ENCODE measurements around the gene SOX5.

Gene SOX5

DNA sequence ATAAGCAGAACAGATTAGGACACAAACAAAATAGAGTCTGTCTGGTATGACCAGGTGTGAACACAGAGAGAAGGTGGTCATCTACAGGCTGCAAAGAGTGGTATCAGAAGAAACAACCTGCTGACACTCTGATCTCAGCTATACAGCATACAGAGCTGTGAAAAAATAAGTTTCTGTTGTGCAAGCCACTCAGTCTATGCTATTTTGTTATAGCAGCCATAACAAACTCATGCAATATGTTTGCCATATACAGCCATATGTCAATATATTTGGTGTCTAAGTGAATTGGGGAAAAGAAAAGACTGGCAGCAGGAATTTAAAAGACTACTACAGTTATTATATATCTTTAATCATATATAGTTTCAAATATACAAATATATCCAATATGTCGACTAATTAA, 300.9 kb downstream of the SOX5 start:
- DNase-seq: no peak
- Histone ChIP-seq H4K20me1 (ENCODE audit: insufficient read depth, low read length) (no peaks in the 10 kb centered on the region), H3K9ac (ENCODE audit: low read length) (no peak overlapping the region), H3K4me3 (ENCODE audit: low read length) (no peak overlapping the region), H3K9me2 (replicated peaks; ENCODE audit: insufficient read depth, low read length) (no peaks in the 10 kb centered on the region), H3K4me2 (ENCODE audit: low read depth, low read length) (no peak overlapping the region), H3K36me3 (replicated peaks; ENCODE audit: insufficient read depth, low read length) (no peaks in the 10 kb centered on the region), H3K79me2 (ENCODE audit: low read length) (no peaks in the 10 kb centered on the region), H3K4me1 (ENCODE audit: low read length) (no peaks in the 10 kb centered on the region), H2AFZ (ENCODE audit: low read length) (no peak overlapping the region), H3K27ac (ENCODE audit: low read length) (no peak overlapping the region), H3K9me3 (replicated peaks; ENCODE audit: insufficient read depth, low read length) (no peaks in the 10 kb centered on the region), H3K27me3 (replicated peaks; ENCODE audit: insufficient read depth, low read length) (no peaks in the 10 kb centered on the region), H3F3A (ENCODE audit: insufficient read depth, low read length) (no peaks in the 10 kb centered on the region)
- no peak for TF ChIP-seq EZH2phosphoT487 (IDR thresholded peaks at IDR 0.05; ENCODE audit: low read length)
- no peak for TF ChIP-seq EZH2 (optimal IDR thresholded peaks at IDR 0.05; ENCODE audit: low read depth, low read length)
- TF ChIP-seq, protein P1, sequence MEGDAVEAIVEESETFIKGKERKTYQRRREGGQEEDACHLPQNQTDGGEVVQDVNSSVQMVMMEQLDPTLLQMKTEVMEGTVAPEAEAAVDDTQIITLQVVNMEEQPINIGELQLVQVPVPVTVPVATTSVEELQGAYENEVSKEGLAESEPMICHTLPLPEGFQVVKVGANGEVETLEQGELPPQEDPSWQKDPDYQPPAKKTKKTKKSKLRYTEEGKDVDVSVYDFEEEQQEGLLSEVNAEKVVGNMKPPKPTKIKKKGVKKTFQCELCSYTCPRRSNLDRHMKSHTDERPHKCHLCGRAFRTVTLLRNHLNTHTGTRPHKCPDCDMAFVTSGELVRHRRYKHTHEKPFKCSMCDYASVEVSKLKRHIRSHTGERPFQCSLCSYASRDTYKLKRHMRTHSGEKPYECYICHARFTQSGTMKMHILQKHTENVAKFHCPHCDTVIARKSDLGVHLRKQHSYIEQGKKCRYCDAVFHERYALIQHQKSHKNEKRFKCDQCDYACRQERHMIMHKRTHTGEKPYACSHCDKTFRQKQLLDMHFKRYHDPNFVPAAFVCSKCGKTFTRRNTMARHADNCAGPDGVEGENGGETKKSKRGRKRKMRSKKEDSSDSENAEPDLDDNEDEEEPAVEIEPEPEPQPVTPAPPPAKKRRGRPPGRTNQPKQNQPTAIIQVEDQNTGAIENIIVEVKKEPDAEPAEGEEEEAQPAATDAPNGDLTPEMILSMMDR (IDR thresholded peaks at IDR 0.05; ENCODE audit: low read length): no peak

DNA sequence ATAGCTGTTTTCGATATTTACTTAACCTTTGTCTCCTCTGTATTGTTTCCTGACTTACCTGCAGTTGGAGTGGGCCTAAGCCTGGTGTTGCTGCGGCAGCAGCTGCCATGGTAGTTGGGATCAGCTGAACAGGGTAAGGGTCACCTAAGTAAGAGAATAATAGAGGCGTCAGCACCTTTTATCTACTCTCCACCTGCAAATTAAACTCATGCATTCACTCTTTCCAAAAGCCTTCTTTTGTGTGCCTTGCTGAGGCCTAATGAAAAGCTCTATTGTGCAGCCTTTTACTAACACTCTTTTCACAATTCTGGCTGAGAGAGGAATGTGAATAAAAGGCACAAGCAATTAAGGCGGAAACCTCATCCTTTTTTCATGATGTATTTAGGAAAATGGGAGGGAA, 308.7 kb downstream of the SOX5 start:
- no peaks in the 10 kb centered on the region for H3K9me3 ChIP-seq (replicated peaks; ENCODE audit: insufficient read depth, low read length)
- H3K9ac ChIP-seq (ENCODE audit: low read length): no peak overlapping the region
- H3K4me3 ChIP-seq (ENCODE audit: low read length): no peak overlapping the region
- no peaks in the 10 kb centered on the region for H4K20me1 ChIP-seq (ENCODE audit: insufficient read depth, low read length)
- no peaks in the 10 kb centered on the region for H3K36me3 ChIP-seq (replicated peaks; ENCODE audit: insufficient read depth, low read length)
- no peaks in the 10 kb centered on the region for H3K27me3 ChIP-seq (replicated peaks; ENCODE audit: insufficient read depth, low read length)
- no peak overlapping the region for H3K27ac ChIP-seq (ENCODE audit: low read length)
- TF ChIP-seq EZH2 (optimal IDR thresholded peaks at IDR 0.05; ENCODE audit: low read depth, low read length) (no peak), EZH2phosphoT487 (IDR thresholded peaks at IDR 0.05; ENCODE audit: low read length) (no peak)
- TF ChIP-seq, protein P1 (IDR thresholded peaks at IDR 0.05; ENCODE audit: low read length): no peak
- no peak overlapping the region for H2AFZ ChIP-seq (ENCODE audit: low read length)
- H3K4me2 ChIP-seq (ENCODE audit: low read depth, low read length): no peak overlapping the region
- DNase-seq: no peak
- H3K4me1 ChIP-seq (ENCODE audit: low read length): no peaks in the 10 kb centered on the region
- no peaks in the 10 kb centered on the region for H3F3A ChIP-seq (ENCODE audit: insufficient read depth, low read length)
- H3K9me2 ChIP-seq (replicated peaks; ENCODE audit: insufficient read depth, low read length): no peaks in the 10 kb centered on the region
- no peaks in the 10 kb centered on the region for H3K79me2 ChIP-seq (ENCODE audit: low read length)

DNA sequence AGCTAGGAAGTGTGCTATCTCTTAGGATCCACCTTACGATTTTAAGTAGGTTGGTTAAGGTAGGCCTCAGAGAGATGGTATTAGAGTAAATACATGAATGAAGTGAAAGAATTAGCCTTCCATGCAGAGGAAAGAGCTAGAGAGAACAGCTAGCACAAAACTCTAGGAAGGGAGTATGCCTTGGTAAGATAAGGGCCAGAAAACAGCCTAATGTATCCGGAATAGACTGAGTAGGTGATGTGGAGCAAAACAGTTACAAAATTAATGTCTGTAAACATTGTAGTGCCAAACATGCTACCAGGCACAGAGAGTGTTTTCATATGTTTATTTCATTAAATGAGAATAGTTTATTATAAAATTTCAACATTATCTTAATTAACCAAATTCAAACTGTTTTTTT, 315.1 kb downstream of the SOX5 start:
- Histone ChIP-seq H3K27me3 (replicated peaks; ENCODE audit: insufficient read depth, low read length) (no peaks in the 10 kb centered on the region), H3K9ac (ENCODE audit: low read length) (no peak overlapping the region), H3K36me3 (replicated peaks; ENCODE audit: insufficient read depth, low read length) (no peaks in the 10 kb centered on the region), H3K4me3 (ENCODE audit: low read length) (no peak overlapping the region), H3K9me2 (replicated peaks; ENCODE audit: insufficient read depth, low read length) (no peaks in the 10 kb centered on the region), H3K79me2 (ENCODE audit: low read length) (no peaks in the 10 kb centered on the region), H3K4me1 (ENCODE audit: low read length) (no peaks in the 10 kb centered on the region), H3K4me2 (ENCODE audit: low read depth, low read length) (no peak overlapping the region), H4K20me1 (ENCODE audit: insufficient read depth, low read length) (no peaks in the 10 kb centered on the region), H3F3A (ENCODE audit: insufficient read depth, low read length) (no peaks in the 10 kb centered on the region), H3K9me3 (replicated peaks; ENCODE audit: insufficient read depth, low read length) (no peaks in the 10 kb centered on the region), H3K27ac (ENCODE audit: low read length) (no peak overlapping the region), H2AFZ (ENCODE audit: low read length) (no peak overlapping the region)
- DNase-seq: no peak
- TF ChIP-seq, protein P1 (IDR thresholded peaks at IDR 0.05; ENCODE audit: low read length): no peak
- TF ChIP-seq EZH2 (optimal IDR thresholded peaks at IDR 0.05; ENCODE audit: low read depth, low read length) (no peak), EZH2phosphoT487 (IDR thresholded peaks at IDR 0.05; ENCODE audit: low read length) (no peak)

Data from MM.1S (cell line).